H9 (cell line): ENCODE measurements around the gene TMCO4. TPM values are rescaled to one million over a fixed set of nuclear protein-coding genes. Genes with fewer than 3 reads are reported as not detected.

Experiments
- DNase-seq: peaks from one replicate; pipeline ENCODE4 v3.0.0-alpha.2; 2017
- H2AFZ ChIP-seq: one replicate; pipeline ENCODE4 v1.6.1; 2013; ENCODE audit warnings: mild to moderate bottlenecking, low read length, control low read depth, moderate library complexity
- H2AK5ac ChIP-seq: 2 replicates; pipeline ENCODE4 v1.6.1; 2013; ENCODE audit warnings: low read length, control low read depth, mixed read lengths; ENCODE audit not compliant: insufficient read length
- H2BK120ac ChIP-seq: one replicate; pipeline ENCODE4 v1.6.1; 2013; ENCODE audit warnings: low read depth, mild to moderate bottlenecking, low read length, control low read depth, inconsistent platforms; ENCODE audit not compliant: poor library complexity, severe bottlenecking
- H2BK12ac ChIP-seq: 2 replicates; pipeline ENCODE4 v1.6.1; 2013; ENCODE audit warnings: low read length, control low read depth, mixed read lengths, low read depth; ENCODE audit not compliant: insufficient read length
- H2BK15ac ChIP-seq: 2 replicates; pipeline ENCODE4 v1.6.1; 2013; ENCODE audit warnings: low read depth, low read length, control low read depth
- H2BK20ac ChIP-seq: one replicate; pipeline ENCODE4 v1.6.1; 2013; ENCODE audit warnings: low read depth, mild to moderate bottlenecking, low read length, control low read depth, inconsistent platforms; ENCODE audit not compliant: poor library complexity, severe bottlenecking
- H2BK5ac ChIP-seq: 2 replicates; pipeline ENCODE4 v1.6.1; 2013; ENCODE audit warnings: low read length, control low read depth, mixed read lengths; ENCODE audit not compliant: insufficient read length
- H3K14ac ChIP-seq: 2 replicates; pipeline ENCODE4 v1.6.1; 2013; ENCODE audit warnings: low read length, control low read depth; ENCODE audit not compliant: insufficient read depth
- H3K18ac ChIP-seq: 2 replicates; pipeline ENCODE4 v1.6.1; 2013; ENCODE audit warnings: low read depth, mild to moderate bottlenecking, mixed read lengths, low read length, control low read depth; ENCODE audit not compliant: insufficient read length
- H3K23ac ChIP-seq: 2 replicates; pipeline ENCODE4 v1.6.1; 2013; ENCODE audit warnings: low read length, control low read depth, mixed read lengths, low read depth; ENCODE audit not compliant: insufficient read length
- H3K23me2 ChIP-seq: 2 replicates; pipeline ENCODE4 v1.6.1; 2013; ENCODE audit warnings: low read depth, mild to moderate bottlenecking, mixed read lengths, low read length, control low read depth; ENCODE audit not compliant: insufficient read length, poor library complexity, severe bottlenecking
- H3K27ac ChIP-seq: 2 replicates; pipeline ENCODE4 v1.5.1; 2013; ENCODE audit warnings: low read length, control low read depth, mixed read lengths, low read depth; ENCODE audit not compliant: insufficient read length
- H3K27me3 ChIP-seq: 2 replicates; pipeline ENCODE4 v1.6.1; 2013; ENCODE audit warnings: low read length, control low read depth, inconsistent platforms; ENCODE audit not compliant: insufficient read depth
- H3K4ac ChIP-seq: 2 replicates; pipeline ENCODE4 v1.6.1; 2013; ENCODE audit warnings: low read depth, mild to moderate bottlenecking, control low read depth, inconsistent platforms, low read length, moderate library complexity
- H3K4me1 ChIP-seq: 2 replicates; pipeline ENCODE4 v1.6.1; 2013; ENCODE audit warnings: low read length, control low read depth, inconsistent platforms; ENCODE audit not compliant: insufficient read depth
- H3K4me2 ChIP-seq: 2 replicates; pipeline ENCODE4 v1.6.1; 2013; ENCODE audit warnings: low read length, control low read depth, mixed read lengths; ENCODE audit not compliant: insufficient read length, insufficient read depth
- H3K56ac ChIP-seq: 2 replicates; pipeline ENCODE4 v1.6.1; 2013; ENCODE audit warnings: low read depth, mild to moderate bottlenecking, mixed read lengths, low read length, control low read depth; ENCODE audit not compliant: insufficient read length
- H3K79me1 ChIP-seq: 2 replicates; pipeline ENCODE4 v1.6.1; 2013; ENCODE audit warnings: low read depth, mild to moderate bottlenecking, moderate library complexity, low read length, control low read depth, inconsistent platforms; ENCODE audit not compliant: insufficient read depth, poor library complexity, severe bottlenecking
- H3K79me2 ChIP-seq: 2 replicates; pipeline ENCODE4 v1.6.1; 2013; ENCODE audit warnings: low read length, control low read depth, inconsistent platforms; ENCODE audit not compliant: insufficient read depth
- H3K9ac ChIP-seq: 2 replicates; pipeline ENCODE4 v1.6.1; 2013; ENCODE audit warnings: low read length, control low read depth, mixed read lengths; ENCODE audit not compliant: insufficient read length; ENCODE audit errors: extremely low read depth
- H3K9me3 ChIP-seq: one replicate; pipeline ENCODE4 v1.6.1; 2013; ENCODE audit warnings: low read depth, low read length, inconsistent platforms; ENCODE audit not compliant: control insufficient read depth
- H3T11ph ChIP-seq: one replicate; pipeline ENCODE4 v1.6.1; 2013; ENCODE audit warnings: mild to moderate bottlenecking, low read length, control low read depth, inconsistent platforms
- H4K20me1 ChIP-seq: one replicate; pipeline ENCODE4 v1.6.1; 2013; ENCODE audit not compliant: control insufficient read depth, insufficient read length, insufficient read depth
- H4K5ac ChIP-seq: 2 replicates; pipeline ENCODE4 v1.6.1; 2013; ENCODE audit warnings: low read depth, mild to moderate bottlenecking, mixed read lengths, low read length, control low read depth; ENCODE audit not compliant: insufficient read length
- H4K8ac ChIP-seq: replicated peaks from 2 replicates; pipeline ENCODE4 v1.6.1; 2013; ENCODE audit warnings: low read length, control low read depth, mixed read lengths, low read depth; ENCODE audit not compliant: insufficient read length
- H4K91ac ChIP-seq: 2 replicates; pipeline ENCODE4 v1.6.1; 2013; ENCODE audit warnings: low read depth, mild to moderate bottlenecking, moderate library complexity, mixed read lengths, low read length, control low read depth; ENCODE audit not compliant: insufficient read length
- H3K27ac Mint-ChIP-seq, 3 experiments: 2 replicates in 2 of 3; 3 replicates in 1 of 3; pipeline ENCODE4 v1.8.0; 2020 to 2021; ENCODE audit warnings: mixed read lengths in 3 of 3, mild to moderate bottlenecking in 1 of 3, moderate library complexity in 1 of 3
- H3K27me3 Mint-ChIP-seq: 2 replicates; pipeline ENCODE4 v1.8.0; 2021; ENCODE audit warnings: low read depth, mild to moderate bottlenecking, moderate library complexity, mixed read lengths
- H3K36me3 Mint-ChIP-seq, 3 experiments: 2 replicates in 2 of 3; 3 replicates in 1 of 3; pipeline ENCODE4 v1.8.0; 2020 to 2021; ENCODE audit warnings: low read depth in 3 of 3, mixed read lengths in 3 of 3; ENCODE audit not compliant: insufficient read depth in 1 of 3
- H3K4me1 Mint-ChIP-seq, 2 experiments: 2 replicates each; pipeline ENCODE4 v1.8.0; 2020; ENCODE audit warnings: mixed read lengths in 2 of 2
- H3K4me3 Mint-ChIP-seq, 2 experiments: 2 replicates in 1 of 2; 3 replicates in 1 of 2; pipeline ENCODE4 v1.8.0; 2020 to 2021; ENCODE audit warnings: mild to moderate bottlenecking in 2 of 2, mixed read lengths in 2 of 2, moderate library complexity in 1 of 2
- H3K9me3 Mint-ChIP-seq, 2 experiments: 2 replicates in 1 of 2; 3 replicates in 1 of 2; pipeline ENCODE4 v1.8.0; 2020; ENCODE audit warnings: mild to moderate bottlenecking in 2 of 2, mixed read lengths in 2 of 2, moderate library complexity in 1 of 2
- CTCF ChIP-seq: fragments of 200-600 bp; sonication (generic); conservative IDR thresholded peaks from 3 replicates; pipeline ENCODE4 v1.8.0; 2021; ENCODE audit warnings: antibody characterized with exemption, mild to moderate bottlenecking
- WGBS: extraction: QIAGEN DNeasy Blood & Tissue Kit; methylation state at CpG from one replicate; pipeline ENCODE4 v1.1.7; 2013; ENCODE audit warnings: missing lambda C conversion rate, low lambda C conversion rate, mixed read lengths; ENCODE audit not compliant: insufficient read length; ENCODE audit errors: extremely low coverage; 5-methylcytosine and 5-hydroxymethylcytosine counted together
- total RNA-seq: library from RNA; stranded (reverse); gene quantifications from 2 replicates; pipeline ENCODE4 v1.2.1, GENCODE V29; 2021

The TMCO4 gene
- total RNA-seq, 1 experiment from 2014 or later = 4.0 TPM

- H3K18ac ChIP-seq = no peak overlapping the region
- H3K56ac ChIP-seq = no peak overlapping the region
- 0 out of 7 replicates have a peak overlapping the region, but pooled peaks of 1 of the 3 experiments have one; percentile 15 for H3K27ac Mint-ChIP-seq
- 0 out of 2 replicates have a peak, but pooled peaks cover 3% of the 10 kb centered on the region for H3K4me1 ChIP-seq
- DNase-seq = no peak
- peaks cover 24% of the 10 kb centered on the region for H3K27me3 Mint-ChIP-seq
- no peak overlapping the region for H3K4me2 ChIP-seq
- H2BK120ac ChIP-seq = no peak overlapping the region
- H4K91ac ChIP-seq = no peak overlapping the region
- no peaks in the 10 kb centered on the region for H3K23me2 ChIP-seq
- no peak overlapping the region for H3K9ac ChIP-seq
- H3K9me3 ChIP-seq = no peaks in the 10 kb centered on the region
- no peaks in the 10 kb centered on the region for H3K27me3 ChIP-seq
- peaks cover 9% of the 10 kb centered on the region in 2 experiments; a peak in 4 of 5 replicates for H3K9me3 Mint-ChIP-seq
- no peak overlapping the region for H3K14ac ChIP-seq
- H4K8ac ChIP-seq = no peak overlapping the region
- H2BK20ac ChIP-seq = no peak overlapping the region
- H3K23ac ChIP-seq = no peak overlapping the region
- peaks cover 4 to 6% (median 4%) of the 10 kb centered on the region in 3 experiments; a peak in 4 of 7 replicates for H3K36me3 Mint-ChIP-seq
- no peak overlapping the region for H3K4ac ChIP-seq
- H2BK12ac ChIP-seq = no peak overlapping the region
- H4K20me1 ChIP-seq = no peaks in the 10 kb centered on the region
- H3K79me2 ChIP-seq = no peaks in the 10 kb centered on the region
- H3T11ph ChIP-seq = no peak overlapping the region
- peaks cover 16% of the 10 kb centered on the region in 2 experiments for H3K4me1 Mint-ChIP-seq
- H3K4me3 Mint-ChIP-seq = no peak overlapping the region
- H2AK5ac ChIP-seq = no peak overlapping the region
- H2AFZ ChIP-seq = no peak overlapping the region
- no peak overlapping the region for H3K27ac ChIP-seq
- TF ChIP-seq CTCF = no peak
- no peak overlapping the region for H2BK15ac ChIP-seq
- no peaks in the 10 kb centered on the region for H3K79me1 ChIP-seq
- H4K5ac ChIP-seq = no peak overlapping the region
- WGBS = no CpG with 5 or more reads among the region's 13 CpGs
- H2BK5ac ChIP-seq = no peak overlapping the region
These were observed 9.5 kb upstream of the TMCO4 start for GRCh38 chr1:19809044-19809750.
